ENCODE data around the gene CLASRP. TPM values are rescaled to one million over a fixed set of nuclear protein-coding genes. Genes with fewer than 3 reads are reported as not detected.

CLASRP gene
- total and polyA plus RNA-seq, 9 of the 15 experiments (the other 6 are each of a cell fraction or from before 2014, with no cell fraction given): 0.94 to 86.3 (median 44.0) TPM

DNA sequence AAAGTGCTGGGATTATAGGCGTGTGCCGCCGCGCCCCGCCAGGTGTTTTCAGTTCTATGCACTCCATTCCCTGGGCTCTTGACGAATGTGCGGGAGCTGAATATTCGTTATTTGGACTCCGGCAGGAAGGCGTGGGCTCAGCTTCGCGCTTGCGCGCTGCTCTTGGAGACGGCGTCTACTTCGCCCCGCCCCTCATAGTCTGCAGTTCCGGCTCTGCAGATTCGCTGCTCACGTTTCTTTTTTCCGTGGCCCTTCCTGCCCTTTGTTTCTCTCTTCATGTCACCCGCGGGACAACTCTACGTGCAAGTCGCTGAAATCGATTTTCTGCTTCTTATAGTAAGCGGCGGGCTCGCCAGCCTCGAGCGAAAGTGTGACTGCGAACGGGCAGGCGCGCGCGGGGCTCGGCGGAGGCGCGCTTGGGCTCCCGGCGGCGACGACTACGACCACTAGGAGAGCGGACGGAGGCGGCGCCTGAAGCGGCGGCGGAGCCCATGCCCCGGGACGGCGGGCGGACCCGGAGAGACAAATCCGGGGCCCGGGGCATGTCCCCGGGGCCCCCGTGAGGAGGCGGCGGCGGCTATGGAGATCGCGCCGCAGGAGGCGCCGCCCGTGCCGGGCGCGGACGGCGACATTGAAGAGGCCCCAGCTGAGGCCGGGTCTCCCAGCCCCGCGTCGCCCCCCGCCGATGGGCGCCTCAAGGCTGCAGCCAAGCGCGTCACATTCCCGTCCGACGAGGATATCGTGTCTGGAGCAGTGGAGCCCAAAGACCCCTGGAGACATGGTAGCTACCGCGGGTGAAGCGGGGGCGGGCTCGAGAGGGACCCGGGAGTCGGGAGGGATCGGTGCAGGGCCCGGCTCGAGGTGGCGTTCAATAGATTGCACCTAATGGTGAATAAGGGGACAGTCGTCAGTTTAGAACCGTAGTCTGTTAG, 54.2 kb downstream of the CLASRP start, which contains the start of gene PPP1R37 (continued):
- TF ChIP-seq, protein P1, sequence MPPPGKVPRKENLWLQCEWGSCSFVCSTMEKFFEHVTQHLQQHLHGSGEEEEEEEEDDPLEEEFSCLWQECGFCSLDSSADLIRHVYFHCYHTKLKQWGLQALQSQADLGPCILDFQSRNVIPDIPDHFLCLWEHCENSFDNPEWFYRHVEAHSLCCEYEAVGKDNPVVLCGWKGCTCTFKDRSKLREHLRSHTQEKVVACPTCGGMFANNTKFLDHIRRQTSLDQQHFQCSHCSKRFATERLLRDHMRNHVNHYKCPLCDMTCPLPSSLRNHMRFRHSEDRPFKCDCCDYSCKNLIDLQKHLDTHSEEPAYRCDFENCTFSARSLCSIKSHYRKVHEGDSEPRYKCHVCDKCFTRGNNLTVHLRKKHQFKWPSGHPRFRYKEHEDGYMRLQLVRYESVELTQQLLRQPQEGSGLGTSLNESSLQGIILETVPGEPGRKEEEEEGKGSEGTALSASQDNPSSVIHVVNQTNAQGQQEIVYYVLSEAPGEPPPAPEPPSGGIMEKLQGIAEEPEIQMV (tag; conservative IDR thresholded peaks at IDR 0.05; ENCODE audit: low read depth): no peak
- TF ChIP-seq, protein P2, sequence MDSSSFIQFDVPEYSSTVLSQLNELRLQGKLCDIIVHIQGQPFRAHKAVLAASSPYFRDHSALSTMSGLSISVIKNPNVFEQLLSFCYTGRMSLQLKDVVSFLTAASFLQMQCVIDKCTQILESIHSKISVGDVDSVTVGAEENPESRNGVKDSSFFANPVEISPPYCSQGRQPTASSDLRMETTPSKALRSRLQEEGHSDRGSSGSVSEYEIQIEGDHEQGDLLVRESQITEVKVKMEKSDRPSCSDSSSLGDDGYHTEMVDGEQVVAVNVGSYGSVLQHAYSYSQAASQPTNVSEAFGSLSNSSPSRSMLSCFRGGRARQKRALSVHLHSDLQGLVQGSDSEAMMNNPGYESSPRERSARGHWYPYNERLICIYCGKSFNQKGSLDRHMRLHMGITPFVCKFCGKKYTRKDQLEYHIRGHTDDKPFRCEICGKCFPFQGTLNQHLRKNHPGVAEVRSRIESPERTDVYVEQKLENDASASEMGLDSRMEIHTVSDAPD (CRISPR knock-in tag; IDR thresholded peaks at IDR 0.05): no peak
- TF ChIP-seq BCOR (IDR thresholded peaks at IDR 0.05) (peak; percentile 76), HDAC2 (IDR thresholded peaks at IDR 0.05) (no peak; the same call in 1 of the 2 replicates), ETS2 (tag; IDR thresholded peaks at IDR 0.05; ENCODE audit: borderline replicate concordance, poor library complexity, severe bottlenecking) (no peak), RBM14 (IDR thresholded peaks at IDR 0.05; ENCODE audit: borderline replicate concordance, insufficient read depth, low read depth, low read length) (no peak), ETV5 (CRISPR knock-in tag; IDR thresholded peaks at IDR 0.05; ENCODE audit: low read depth) (peak; percentile 85; the same call in 1 of the 2 replicates), ETS1 (conservative IDR thresholded peaks at IDR 0.05; ENCODE audit: control insufficient read depth, low read depth, low read length) (no peak; the same call in 1 of the 2 replicates), MYC (IDR thresholded peaks at IDR 0.05; ENCODE audit: low read depth, low read length) (peak; percentile 77), MYC (CRISPR knock-in tag; IDR thresholded peaks at IDR 0.05; ENCODE audit: borderline replicate concordance, low read depth) (peak; percentile 59; the same call in 1 of the 2 replicates), DMBX1 (CRISPR knock-in tag; IDR thresholded peaks at IDR 0.05; ENCODE audit: borderline replicate concordance) (0 out of 2 replicates have a peak, but pooled peaks have one; percentile 30), SIRT6 (IDR thresholded peaks at IDR 0.05; ENCODE audit: low read depth, low read length) (no peak), SMARCE1 (IDR thresholded peaks at IDR 0.05) (no peak), MAFF (IDR thresholded peaks at IDR 0.05; ENCODE audit: low read length) (no peak), NCOR1 (IDR thresholded peaks at IDR 0.05) (peak; percentile 57; the same call in 1 of the 2 replicates), HLTF (IDR thresholded peaks at IDR 0.05) (peak; percentile 67; the same call in 1 of the 2 replicates)
- TF ChIP-seq, protein P3, sequence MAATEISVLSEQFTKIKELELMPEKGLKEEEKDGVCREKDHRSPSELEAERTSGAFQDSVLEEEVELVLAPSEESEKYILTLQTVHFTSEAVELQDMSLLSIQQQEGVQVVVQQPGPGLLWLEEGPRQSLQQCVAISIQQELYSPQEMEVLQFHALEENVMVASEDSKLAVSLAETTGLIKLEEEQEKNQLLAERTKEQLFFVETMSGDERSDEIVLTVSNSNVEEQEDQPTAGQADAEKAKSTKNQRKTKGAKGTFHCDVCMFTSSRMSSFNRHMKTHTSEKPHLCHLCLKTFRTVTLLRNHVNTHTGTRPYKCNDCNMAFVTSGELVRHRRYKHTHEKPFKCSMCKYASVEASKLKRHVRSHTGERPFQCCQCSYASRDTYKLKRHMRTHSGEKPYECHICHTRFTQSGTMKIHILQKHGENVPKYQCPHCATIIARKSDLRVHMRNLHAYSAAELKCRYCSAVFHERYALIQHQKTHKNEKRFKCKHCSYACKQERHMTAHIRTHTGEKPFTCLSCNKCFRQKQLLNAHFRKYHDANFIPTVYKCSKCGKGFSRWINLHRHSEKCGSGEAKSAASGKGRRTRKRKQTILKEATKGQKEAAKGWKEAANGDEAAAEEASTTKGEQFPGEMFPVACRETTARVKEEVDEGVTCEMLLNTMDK (IDR thresholded peaks at IDR 0.05; ENCODE audit: borderline replicate concordance, insufficient read depth, low read depth, low read length, poor library complexity, severe bottlenecking): peak; percentile 62
- TF ChIP-seq, protein P4, sequence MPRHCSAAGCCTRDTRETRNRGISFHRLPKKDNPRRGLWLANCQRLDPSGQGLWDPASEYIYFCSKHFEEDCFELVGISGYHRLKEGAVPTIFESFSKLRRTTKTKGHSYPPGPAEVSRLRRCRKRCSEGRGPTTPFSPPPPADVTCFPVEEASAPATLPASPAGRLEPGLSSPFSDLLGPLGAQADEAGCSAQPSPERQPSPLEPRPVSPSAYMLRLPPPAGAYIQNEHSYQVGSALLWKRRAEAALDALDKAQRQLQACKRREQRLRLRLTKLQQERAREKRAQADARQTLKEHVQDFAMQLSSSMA (CRISPR knock-in tag; IDR thresholded peaks at IDR 0.05): peak; percentile 87; the same call in 1 of the 2 replicates
